ENCODE data around the gene MGST1.
"Not testable (repeated sequence)": the region's sequence is repeated elsewhere in the genome, so short reads cannot be mapped to it uniquely, and the experiment has no call there.

The MGST1 gene

DNA sequence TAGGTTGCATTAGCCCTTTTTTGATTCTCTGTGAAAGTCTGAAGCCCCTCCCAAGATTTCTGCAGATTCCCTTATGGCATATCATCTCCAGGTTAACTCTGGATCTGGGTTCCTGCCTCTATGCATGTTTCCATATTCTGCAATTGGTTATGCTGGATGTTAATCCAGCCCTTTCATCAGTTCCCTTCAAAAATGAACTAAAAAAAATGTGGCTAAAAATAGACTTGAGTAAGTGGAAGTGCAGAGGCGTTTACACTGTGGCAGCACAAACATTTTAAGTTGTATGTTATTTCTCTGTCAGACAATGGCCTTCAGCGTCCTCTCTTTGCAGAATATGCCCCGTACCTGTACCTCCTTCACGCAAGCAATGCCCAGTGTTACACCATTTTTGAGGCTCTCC is 11.4 kb downstream of the MGST1 start:
- DNase-seq, result no peak

DNA sequence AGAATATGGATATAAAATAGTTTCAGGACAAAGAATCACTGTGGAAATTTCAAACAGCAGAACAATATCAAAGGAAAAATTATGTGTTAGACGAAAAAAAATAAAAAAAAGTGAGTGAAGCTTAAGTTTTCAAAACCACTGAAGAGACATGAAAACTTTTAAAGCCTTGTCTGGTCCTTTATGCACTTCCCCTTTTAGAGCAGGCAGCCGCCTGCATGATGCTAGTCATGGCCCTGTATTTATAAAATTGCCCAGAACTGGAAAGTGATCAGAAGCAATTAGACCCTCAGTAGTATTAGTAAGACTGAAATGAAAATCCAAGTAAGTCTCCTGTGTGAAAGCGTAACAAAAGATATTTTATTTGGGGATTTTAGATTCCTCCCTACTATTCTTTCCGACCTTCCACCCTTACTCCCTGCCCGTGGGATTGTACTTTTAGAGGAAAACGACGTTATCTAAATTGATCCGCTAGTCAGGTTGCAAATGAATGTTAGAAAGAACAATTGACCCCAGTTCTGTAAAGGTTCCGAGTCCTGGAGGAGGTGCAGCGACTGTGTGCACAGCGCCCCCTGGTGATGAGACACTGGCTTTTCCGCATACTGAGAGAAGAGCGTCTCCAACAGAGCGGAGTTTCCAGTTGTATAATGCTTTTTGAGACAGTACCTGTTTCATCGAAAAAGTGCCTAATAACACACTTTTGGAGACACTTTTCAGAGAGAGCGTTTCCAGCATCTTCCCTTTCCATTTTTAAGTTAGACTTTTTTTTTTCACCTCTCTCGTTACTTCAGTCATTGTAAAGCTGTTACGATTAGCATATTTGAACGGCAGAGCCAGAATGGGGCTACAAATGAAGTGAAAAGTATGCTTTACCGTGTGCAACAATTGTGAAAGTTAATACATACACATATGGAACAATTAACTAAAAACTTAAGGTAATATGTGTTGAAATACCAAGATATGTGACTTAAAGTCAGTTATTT is 12.4 kb downstream of the MGST1 start:
- DNase-seq, result peak; percentile 8

DNA sequence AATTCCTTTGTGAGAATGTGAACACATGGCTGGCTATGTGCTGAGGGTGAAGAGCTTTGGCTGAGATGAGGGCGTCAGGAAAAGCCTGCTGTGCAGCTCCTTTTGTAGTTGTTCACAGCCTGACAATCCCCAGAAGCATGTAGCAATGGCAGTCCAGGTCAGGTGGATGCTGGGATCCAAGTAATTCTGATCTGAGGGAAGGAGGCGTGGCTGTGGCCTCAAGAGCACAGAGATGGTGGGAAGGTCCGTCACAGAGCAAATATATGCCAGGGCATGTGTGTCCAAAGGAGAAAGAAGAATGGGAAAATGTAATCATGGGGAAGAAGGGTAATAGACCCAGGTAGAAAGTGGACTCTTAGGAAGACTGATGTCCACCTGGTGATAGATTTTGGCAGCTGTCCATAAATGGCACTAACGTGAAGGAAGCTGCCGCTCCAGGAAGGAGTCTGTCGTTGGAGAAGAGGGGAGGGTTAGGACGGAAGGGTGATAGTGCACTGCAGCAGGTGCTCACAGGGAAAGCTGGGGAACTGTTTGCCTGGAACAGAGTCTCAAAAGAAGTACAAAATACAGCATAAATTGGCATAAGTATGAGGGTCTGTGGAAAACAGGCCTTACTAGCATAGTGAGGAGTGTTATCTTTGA is 13.8 kb downstream of the MGST1 start:
- DNase-seq, result no peak

- no peak for DNase-seq
Observed at GRCh38 chr12:16362550-16362949, 15.1 kb downstream of the MGST1 start.

DNA sequence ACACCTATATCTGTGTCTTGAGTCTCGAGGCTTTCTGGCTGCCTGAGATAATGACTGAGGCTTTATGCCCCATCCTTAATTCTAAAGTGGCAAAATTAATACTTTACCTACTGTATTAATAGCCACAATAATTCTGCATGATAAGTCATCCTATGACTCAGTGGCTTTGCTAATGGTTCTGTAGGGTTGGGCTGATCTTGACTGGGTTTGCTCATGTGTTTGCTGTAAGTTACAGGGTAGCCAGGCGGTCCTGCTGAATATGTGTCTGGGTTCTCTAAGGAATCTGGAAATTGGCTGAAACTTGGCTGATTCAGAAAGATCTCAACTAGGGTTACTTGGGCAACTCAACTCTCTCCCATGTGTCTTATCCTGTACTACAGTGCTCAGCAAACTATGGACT is 21.7 kb downstream of the MGST1 start:
- no peak for DNase-seq

GRCh38 chr12:16370096-16370495 is 22.7 kb downstream of the MGST1 start:
- DNase-seq, result no peak

GRCh38 chr12:16382652-16383312 is 35.3 kb downstream of the MGST1 start:
- not testable (repeated sequence) for DNase-seq

DNA sequence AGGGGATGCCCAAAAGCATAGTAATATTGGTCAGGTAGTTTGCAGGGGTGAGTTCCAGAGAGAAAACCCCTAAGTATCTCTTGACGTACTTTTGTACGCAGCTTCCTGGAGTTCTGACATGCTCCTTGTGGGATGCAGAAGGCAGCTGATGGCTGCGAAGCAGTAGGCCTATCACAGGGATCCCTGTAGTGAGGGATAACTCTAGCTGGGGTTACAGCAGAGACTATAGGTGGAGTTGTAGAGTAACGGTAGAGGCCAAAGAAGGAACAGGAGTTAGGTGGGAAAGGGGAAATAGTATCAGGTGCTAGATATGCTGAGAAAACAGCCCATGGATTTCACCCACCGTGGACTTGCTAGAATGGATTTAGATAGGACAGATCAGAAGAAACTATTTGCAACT is 37.3 kb downstream of the MGST1 start:
- no peak for DNase-seq

GRCh38 chr12:16385782-16386646 is 38.6 kb downstream of the MGST1 start:
- peak; percentile 67 for DNase-seq

GRCh38 chr12:16387919-16388318 is 40.5 kb downstream of the MGST1 start:
- DNase-seq, result no peak

GRCh38 chr12:16389594-16389993 is 42.1 kb downstream of the MGST1 start:
- DNase-seq, result no peak

- DNase-seq, result no peak
Observed at GRCh38 chr12:16392846-16393535, 45.5 kb downstream of the MGST1 start.

DNA sequence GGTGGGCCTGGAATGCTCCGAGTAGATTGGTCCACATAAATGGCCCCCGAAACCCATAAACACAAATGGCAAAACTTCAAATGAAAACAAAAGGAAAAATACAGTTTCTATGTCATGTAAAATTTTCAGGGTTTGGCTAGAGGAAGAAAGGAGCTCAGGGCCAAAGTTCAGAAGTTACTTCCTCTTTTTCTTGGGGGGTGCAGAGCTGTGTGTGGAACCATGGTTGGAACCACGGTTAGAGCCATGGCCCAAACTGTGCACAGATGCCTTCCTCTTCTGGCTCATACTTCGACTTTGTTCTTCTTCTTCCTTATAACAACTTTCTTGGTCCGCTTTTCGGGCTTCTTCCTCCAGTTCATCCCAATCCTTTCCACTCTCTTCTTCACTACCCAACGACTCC is 51.7 kb downstream of the MGST1 start:
- DNase-seq, result no peak

DNA sequence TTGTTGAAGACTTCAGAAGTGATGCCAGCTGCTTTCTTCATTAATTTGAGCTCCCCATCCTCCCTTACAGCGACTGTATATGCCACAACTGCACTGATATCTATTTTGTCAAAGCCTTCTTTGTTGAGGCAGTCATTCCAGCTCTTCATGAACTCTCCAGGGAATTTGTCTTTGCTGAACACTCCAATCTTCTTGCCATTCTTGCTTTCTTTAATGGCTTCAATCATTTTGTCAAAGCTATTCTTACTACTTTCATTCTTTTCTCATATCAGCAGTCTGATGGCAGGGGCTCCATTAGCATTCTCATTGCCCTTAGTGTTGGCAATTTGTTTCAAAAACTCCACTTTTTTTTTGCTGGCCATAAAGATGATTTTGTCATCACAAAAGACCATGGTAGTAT is 54.4 kb downstream of the MGST1 start:
- not testable (repeated sequence) for DNase-seq

DNA sequence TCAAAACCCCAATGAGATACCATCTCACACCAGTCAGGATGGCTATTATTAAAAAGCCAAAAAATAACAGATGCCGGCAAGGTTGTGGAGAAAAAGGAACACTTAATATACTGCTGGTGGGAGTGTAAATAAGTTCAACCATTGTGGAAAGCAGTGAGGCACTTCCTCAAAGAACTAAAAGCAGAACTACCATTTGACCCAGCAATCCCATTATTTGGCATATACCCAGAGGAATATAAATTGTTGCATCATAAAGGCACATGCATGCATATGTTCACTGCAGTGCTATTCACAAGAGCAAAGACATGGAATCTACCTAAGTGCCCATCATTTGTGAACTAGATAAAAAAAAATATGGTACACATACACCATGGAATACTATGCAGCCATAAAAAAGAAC is 59.9 kb downstream of the MGST1 start:
- no peak for DNase-seq

Measured in retina (tissue), 1 donor.